ENCODE results near the gene CELSR2. TPM values are rescaled to one million over a fixed set of nuclear protein-coding genes. Genes with fewer than 3 reads are reported as not detected.

The CELSR2 gene
- total RNA-seq, 1 experiment from 2014 or later = 7.8 TPM

Other genes starting within 250 kb of the CELSR2 start
- gene WDR47, start 207.4 kb upstream of the CELSR2 start, total RNA-seq (2014; rRNA removed; shearing (Covaris generic)) = 8.0 and 8.4 TPM in 2 replicates
- 45.1 and 45.2 TPM in 2 replicates for gene TAF13, start 173.5 kb upstream of the CELSR2 start, total RNA-seq (2014; rRNA removed; shearing (Covaris generic))
- gene TMEM167B, start 158.8 kb upstream of the CELSR2 start, total RNA-seq (2014; rRNA removed; shearing (Covaris generic)) = 21.6 and 26.3 TPM in 2 replicates
- gene ELAPOR1, start 135.4 kb upstream of the CELSR2 start, total RNA-seq (2014; rRNA removed; shearing (Covaris generic)) = 0.07 and 0.10 TPM in 2 replicates
- 270 TPM in 2 replicates for gene SARS1, start 35.6 kb upstream of the CELSR2 start, total RNA-seq (2014; rRNA removed; shearing (Covaris generic))
- 112 and 141 TPM in 2 replicates for gene PSRC1, start 33.6 kb downstream of the CELSR2 start, total RNA-seq (2014; rRNA removed; shearing (Covaris generic))
- not detected in 2 replicates for gene MYBPHL, start 57.5 kb downstream of the CELSR2 start, total RNA-seq (2014; rRNA removed; shearing (Covaris generic))
- gene SORT1, start 148.4 kb downstream of the CELSR2 start, total RNA-seq (2014; rRNA removed; shearing (Covaris generic)) = 12.4 and 15.9 TPM in 2 replicates
- gene PSMA5, start 176.9 kb downstream of the CELSR2 start, total RNA-seq (2014; rRNA removed; shearing (Covaris generic)) = 141 and 142 TPM in 2 replicates
- gene SYPL2, start 217.0 kb downstream of the CELSR2 start, total RNA-seq (2014; rRNA removed; shearing (Covaris generic)) = 1.1 and 4.4 TPM in 2 replicates
- gene ATXN7L2, start 234.4 kb downstream of the CELSR2 start, total RNA-seq (2014; rRNA removed; shearing (Covaris generic)) = 9.6 and 9.9 TPM in 2 replicates
- gene CYB561D1, start 244.6 kb downstream of the CELSR2 start, total RNA-seq (2014; rRNA removed; shearing (Covaris generic)) = 3.1 and 4.2 TPM in 2 replicates

Measured in H7 (cell line).